Measurements from ENCODE around the gene TMF1.
A peak's percentile ranks its signal among the peaks of the same experiment; 100 is the strongest.

The TMF1 gene

GRCh38 chr3:69081583-69082262 is 29.6 kb upstream of the TMF1 start:
- no peak for DNase-seq

GRCh38 chr3:69080233-69080920 is 28.2 kb upstream of the TMF1 start, which contains the start of gene UBA3:
Gene UBA3, minus strand, starts transcription at chr3:69080365. Its CDS starts 12 bp downstream, at chr3:69080353.
- DNase-seq = peak; percentile 87

DNA sequence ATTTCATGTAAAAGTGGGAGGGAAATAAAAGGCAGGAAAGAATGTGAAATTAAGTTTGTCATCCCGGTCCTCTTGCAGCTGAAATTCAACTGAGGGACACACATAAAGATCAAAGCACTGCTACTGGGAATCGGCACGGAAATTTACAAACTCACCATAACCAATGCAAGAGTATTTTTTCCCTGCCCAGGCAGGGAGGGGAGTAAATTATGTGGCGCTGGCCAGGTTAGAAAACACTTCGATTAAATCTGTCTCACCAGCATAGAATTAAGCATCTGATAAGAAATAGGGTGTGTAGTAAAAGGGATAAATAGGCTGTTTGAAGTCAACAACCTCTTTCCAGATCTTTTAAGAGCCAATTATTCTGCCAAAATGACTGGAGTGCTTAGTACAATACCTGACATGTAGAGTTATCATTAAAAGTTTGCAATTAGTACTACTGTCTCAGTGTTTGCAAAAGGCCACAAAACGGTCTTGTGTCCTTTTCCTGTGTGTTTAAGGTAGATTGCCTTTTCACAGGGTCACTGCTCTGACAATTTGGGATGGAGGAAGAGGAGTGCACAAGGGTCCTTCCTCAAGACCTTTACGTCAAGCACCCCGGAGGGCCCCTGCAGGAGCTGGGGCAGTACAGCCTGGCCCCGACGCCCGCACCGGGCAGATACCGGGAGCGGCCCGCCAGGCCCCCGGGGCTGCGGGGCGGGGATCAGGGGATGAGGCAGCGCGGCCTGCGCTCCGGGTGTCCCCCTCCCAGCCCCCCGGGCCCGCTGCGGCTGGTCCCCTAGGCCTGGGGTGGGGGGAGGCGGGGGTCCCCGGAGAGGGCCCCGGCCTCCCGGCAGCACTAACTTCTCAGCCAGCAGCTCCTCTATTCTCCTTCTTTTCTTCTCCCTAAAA is 27.4 kb upstream of the TMF1 start:
- no peak for DNase-seq

- DNase-seq = no peak
These were observed 20.8 kb upstream of the TMF1 start for GRCh38 chr3:69072928-69073327.

- no peak for DNase-seq
These were observed 14.0 kb upstream of the TMF1 start for GRCh38 chr3:69066121-69066520.

DNA sequence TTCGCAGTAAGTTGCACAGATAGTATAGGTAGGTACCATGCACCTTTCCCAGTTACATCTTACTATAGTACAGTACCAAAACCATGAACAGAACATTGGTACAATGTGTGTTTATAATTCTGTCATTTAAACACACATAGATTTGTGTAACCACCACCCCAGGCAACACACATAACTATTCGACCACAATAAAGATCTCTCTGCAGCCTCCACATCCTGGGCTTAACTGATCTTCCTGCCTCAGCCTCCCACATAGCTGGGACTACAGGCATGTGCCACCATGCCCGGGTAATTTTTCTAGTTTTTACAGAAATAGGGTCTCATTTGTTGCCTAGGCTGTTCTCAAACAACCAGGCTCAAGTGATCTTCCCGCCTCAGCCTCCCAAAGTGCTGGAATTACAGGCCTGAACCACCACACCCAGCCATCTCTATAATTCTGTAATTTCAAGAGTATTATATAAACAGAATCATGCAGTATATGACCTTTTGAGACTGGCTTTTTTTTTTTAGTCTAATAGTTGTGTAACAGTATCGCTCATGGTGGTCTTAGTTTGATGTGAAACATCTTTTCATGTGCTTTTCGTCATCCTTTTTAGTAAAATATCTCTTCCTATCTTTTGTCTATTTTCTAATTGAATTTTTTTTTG is 13.3 kb upstream of the TMF1 start:
- DNase-seq = no peak

DNA sequence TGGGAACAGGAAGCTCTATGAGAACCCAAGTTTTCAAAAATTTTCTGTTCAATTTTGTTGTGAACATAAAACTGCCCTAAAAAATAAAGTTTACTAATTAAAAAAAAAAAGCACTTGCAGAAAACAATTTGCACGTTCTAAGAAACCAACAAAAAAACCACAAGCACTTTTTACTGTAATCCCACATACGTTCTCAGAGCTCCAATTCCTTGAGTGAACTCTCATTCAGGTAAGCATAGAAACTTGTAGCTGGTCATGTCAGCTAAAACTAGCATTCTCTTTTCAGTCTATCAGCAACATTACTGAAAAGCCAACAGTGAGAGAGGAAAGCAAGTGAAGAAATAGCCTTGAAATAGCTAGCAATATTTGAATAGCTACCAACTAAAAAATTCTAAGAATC is 11.5 kb upstream of the TMF1 start:
- DNase-seq = no peak

- DNase-seq = no peak
These were observed 7.6 kb upstream of the TMF1 start for GRCh38 chr3:69059688-69060087.

GRCh38 chr3:69058947-69059224 is 6.8 kb upstream of the TMF1 start:
- DNase-seq = no peak

DNA sequence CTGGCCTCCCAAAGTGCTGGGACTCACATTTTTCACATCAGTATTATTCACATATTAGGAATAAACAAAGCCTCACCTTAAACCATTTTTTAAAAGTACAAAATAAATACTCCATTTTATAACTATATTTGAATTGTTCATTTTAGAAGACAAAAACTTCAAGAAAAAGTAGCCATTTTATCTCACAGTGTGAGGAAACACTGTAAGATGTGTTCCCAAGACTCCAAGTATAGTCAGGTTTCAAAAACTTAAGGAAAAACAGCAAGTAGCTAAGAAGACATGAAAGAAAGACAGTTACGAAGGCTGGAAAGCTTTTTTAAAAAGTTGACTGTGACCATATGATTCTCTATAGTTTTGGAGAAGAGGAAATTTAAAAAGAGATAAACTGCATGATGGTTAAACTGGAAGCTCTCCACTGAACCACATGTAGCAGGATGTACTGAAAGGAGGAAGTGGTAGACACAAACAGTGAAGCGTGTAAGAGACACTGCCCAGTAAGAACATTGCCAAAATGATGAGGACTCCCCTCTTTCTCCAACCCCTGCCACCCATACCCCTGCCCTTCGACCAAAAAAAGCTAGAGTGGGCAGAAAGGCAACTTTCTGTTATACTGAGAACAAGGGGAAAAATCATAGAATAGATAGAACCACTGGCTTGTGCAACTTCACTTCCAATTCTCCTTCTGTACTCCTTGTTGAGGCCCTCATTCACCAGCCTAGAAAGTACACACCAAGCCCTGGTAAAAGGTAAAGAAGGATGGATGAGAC is 6.2 kb upstream of the TMF1 start:
- no peak for DNase-seq

DNA sequence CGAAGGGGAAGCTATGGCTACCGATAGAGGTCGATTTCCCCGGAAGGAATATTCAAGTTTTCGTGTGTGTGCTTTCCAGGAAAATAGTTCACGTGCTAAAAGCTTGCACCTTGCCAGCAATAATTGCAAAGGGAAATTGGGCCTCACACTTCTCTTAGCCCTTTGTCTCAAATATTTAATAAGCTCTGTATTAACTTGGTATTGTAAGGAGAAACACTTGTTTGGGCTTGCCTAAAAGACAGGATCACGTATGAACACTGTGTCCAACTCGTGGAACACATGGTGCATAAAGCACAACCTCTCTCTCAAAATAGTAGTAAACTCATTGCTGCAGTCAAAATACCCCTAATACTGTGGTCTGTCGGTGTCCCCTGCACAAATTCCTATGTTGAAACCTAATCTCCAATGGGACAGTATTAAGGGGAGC is 352 bp upstream of the TMF1 start:
- DNase-seq = no peak

- no peak for DNase-seq
These were observed 3.1 kb downstream of the TMF1 start for GRCh38 chr3:69048990-69049389.

DNA sequence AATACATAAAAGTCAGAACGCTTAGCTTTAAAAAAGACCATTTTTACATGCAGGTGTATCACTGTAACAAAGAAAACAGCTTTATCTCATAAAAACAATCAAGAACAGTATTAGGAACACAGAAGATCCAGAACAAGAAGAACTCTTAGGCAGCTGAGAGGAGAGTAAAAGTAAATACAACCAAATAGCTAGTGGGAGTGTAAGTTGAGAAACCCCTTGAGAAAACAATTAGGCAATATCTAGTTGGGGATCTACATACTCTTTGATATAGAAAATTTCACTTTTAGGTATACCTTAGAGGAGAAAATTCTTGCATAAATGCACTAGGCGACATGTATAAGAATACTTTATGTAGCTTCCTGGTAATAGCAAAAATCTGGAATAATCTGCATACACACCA is 7.5 kb downstream of the TMF1 start:
- no peak for DNase-seq

GRCh38 chr3:69033470-69033869 is 18.7 kb downstream of the TMF1 start:
- DNase-seq = peak; percentile 82

DNA sequence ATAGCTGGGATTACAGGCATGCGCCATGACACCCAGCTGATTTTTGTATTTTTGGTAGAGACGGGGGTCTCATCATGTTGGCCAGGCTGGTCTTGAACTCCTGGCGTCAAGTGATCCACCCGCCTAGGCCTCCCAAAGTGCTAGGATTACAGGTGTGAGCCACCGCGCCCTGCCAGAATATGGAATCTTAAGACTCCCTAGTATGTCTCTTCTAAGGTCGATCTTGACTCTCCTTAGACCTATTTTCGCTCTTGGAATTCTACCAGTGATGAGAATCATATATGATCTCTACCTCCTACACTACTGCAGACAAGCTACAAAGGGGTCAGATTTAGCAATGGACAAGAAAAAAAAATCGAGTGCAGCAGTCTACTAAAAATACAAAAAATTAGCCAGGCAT is 19.4 kb downstream of the TMF1 start:
- DNase-seq = no peak

GRCh38 chr3:69032142-69032541 is 20.0 kb downstream of the TMF1 start:
- peak; percentile 41 for DNase-seq

GRCh38 chr3:69031635-69032034 is 20.5 kb downstream of the TMF1 start:
- peak; percentile 47 for DNase-seq

DNA sequence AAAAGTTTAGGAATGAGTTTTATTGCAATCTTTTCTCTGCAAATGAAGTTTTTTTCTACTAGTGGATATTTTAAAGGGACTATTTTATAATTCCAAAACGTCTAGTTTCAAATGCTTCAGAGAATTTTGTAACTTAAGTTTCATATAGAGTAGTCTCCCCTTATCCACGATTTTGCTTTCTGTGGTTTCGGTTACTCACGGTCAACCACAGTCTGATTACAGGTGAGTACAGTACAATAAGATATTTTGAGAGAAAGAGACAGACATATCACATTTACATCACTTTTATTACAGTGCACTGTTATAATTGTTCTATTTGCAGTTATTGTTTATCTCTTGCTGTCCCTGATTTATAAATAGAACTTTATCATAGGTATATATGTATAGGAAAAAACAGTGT is 31.3 kb downstream of the TMF1 start:
- DNase-seq = no peak

DNA sequence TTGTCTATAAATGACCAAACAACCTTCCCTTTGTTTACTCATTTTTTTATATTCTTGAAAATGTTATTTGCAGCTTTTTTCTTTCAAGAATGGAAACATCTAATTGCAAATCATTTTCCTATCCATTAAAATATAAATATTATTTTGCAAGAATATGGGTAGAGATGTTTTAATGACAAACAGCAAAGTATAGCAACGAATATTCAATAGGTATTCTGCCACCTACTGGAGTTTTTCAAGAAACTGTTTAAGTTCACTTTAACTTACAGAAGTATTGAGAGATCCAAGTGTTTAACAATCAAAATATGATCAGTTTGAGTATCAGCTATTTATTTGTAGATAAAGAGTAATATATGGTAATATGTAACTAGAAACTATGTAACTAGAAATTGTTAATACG is 31.7 kb downstream of the TMF1 start:
- no peak for DNase-seq

DNA sequence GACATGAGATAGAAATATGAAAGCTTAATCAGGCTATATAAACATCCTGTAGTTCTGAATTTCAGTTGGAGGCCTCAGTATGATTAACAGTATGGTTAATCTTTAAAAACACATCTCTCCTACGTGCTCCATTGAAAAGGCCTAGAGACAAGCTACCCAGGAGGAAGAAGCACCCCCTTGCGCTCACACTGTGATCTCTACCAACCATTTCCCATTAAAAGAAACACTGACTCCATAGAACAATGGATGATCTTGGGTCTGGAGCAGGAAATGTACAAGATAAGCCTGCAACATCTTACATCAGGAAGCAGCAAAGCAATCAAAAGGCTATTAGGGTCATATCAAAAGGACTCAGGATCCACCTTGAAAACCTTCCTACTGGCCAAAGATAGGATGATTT is 35.2 kb downstream of the TMF1 start:
- no peak for DNase-seq

GRCh38 chr3:69016102-69016501 is 36.0 kb downstream of the TMF1 start:
- DNase-seq = no peak

DNA sequence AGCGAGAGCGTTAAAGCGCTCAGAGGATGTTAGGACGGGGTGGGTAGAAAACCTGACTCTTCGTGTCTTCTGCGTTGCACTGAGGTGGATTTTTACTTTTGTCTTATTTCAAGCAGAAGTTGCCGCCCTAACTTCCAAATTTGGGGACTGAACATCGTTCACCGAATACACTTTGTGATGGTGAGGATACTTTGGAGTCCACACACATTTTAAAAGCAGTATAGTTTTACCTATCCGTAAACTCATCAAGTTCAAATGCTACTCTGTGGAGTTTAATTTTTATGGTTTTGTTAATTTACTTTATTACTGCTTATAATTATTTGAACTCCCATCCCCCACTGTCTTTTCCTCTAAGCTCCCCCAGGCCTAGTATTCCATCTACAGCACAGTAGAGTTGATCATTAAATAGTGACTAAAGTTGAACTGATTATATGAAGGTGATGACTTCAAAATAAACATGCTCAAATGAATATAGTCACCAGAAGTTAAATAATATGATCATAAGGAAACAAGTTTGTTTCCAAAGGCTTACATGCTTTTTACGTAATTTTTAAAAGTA is 38.0 kb downstream of the TMF1 start:
- no peak for DNase-seq

Measured in fibroblast of skin of scalp (primary cell).